Left cardiac atrium (tissue), 4 donors: ENCODE measurements around the gene TUBB2A. TPM values are rescaled to one million over a fixed set of nuclear protein-coding genes. Genes with fewer than 3 reads are reported as not detected.
A peak's percentile ranks its signal among the peaks of the same experiment; 100 is the strongest.
"Not testable (repeated sequence)": the region's sequence is repeated elsewhere in the genome, so short reads cannot be mapped to it uniquely, and the experiment has no call there.

Experiments
- ATAC-seq, 2 donors: fragments of 200-7000 bp; cut with Tn5 transposase; one replicate each; pipeline ENCODE4 v1.9.1; 2020; ENCODE audit warnings: mild to moderate bottlenecking in 2 of 2, moderate library complexity in 2 of 2
- DNase-seq: peaks from one replicate; pipeline ENCODE4 v3.0.0-alpha.2; 2020
- intact Hi-C, 2 donors: fragments of 100-400 bp; cut with DNase I; formaldehyde crosslinking; loops; one replicate each; pipeline versions ENCODE4 v1.14.1 to v1.15.1; 2022 to 2023
- total RNA-seq, 2 donors: library from RNA; stranded (reverse); fragmentation: NEBNext Ultra II Directional; extraction: Animal tissue kit (Norgen Biotek cat#: 25700); gene quantifications; one replicate each; pipeline ENCODE4 v1.2.1, GENCODE V29; 2021
- donor health status: DM: no; HTN: yes; CAD: no.
- donor health status: DM: no; HTN: yes; CAD: no; lungs with severe emphysema.
- donor health status: DM: yes; HTN: yes; CAD: no.
- donor health status: Dilated cardiomyopathy.

Gene TUBB2A
- total RNA-seq, 2 donors from 2014 or later: 43.8 to 57.8 TPM

- no peak for ATAC-seq
- intact Hi-C loops: no loop called here
Observed at GRCh38 chr6:3188262-3188661, 30.9 kb upstream of the TUBB2A start.

DNA sequence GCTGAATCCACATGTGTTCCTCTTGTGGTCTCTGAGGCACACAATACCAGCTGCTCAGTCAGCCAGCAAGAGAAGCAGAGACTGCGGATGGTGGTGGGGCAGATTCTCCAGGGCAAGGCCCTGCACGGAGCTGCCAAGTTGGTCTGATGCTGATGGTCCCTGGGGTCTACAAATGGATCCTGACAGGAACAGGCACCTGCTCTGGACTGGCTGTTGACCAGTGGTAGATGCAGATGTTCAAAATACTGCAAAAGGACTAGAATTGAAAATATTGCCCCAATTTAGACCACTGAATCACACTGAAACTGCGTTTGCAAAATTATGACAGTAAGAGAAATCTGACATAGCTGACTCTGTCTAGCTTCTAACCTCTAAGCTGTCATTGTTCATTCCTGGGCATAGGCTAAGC is 29.6 kb upstream of the TUBB2A start:
- ATAC-seq: no peak
- intact Hi-C loops: no loop called here
- no peak for DNase-seq

More at GRCh38 chr6:3188262-3188661, 30.9 kb upstream of the TUBB2A start:
- no peak for DNase-seq

- DNase-seq (no peak), ATAC-seq (no peak)
- intact Hi-C loops: no loop called here
Observed at GRCh38 chr6:3183066-3183465, 25.7 kb upstream of the TUBB2A start.

DNA sequence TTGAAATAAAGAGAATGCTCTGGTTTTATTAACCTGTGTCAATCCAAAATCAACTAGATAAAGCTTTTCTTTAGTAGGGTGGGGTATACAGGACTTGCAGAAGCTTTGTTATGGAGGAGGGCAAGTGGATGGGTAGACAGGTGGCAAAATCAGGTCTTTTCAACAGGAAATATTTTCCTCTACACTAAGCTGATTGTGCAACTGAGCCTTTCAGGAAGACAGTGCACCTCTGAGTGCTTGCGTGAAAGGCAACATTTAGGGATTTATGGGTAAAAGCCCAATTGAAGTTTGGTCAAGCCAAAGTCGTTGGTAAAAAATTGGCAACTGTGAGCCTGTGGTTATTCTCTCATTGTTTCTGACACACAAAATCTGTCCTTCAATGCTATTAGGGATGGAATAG is 23.8 kb upstream of the TUBB2A start:
- no peak for ATAC-seq
- no peak for DNase-seq
- intact Hi-C loops: no loop called here

GRCh38 chr6:3179945-3180344 is 22.6 kb upstream of the TUBB2A start:
- ATAC-seq: peak; percentile 30 to 33
- DNase-seq, intact Hi-C loops: not testable (repeated sequence)

GRCh38 chr6:3178666-3179065 is 21.3 kb upstream of the TUBB2A start:
- DNase-seq, intact Hi-C loops: not testable (repeated sequence)
- ATAC-seq: peak in 1 of 2 donors; percentile 57

DNA sequence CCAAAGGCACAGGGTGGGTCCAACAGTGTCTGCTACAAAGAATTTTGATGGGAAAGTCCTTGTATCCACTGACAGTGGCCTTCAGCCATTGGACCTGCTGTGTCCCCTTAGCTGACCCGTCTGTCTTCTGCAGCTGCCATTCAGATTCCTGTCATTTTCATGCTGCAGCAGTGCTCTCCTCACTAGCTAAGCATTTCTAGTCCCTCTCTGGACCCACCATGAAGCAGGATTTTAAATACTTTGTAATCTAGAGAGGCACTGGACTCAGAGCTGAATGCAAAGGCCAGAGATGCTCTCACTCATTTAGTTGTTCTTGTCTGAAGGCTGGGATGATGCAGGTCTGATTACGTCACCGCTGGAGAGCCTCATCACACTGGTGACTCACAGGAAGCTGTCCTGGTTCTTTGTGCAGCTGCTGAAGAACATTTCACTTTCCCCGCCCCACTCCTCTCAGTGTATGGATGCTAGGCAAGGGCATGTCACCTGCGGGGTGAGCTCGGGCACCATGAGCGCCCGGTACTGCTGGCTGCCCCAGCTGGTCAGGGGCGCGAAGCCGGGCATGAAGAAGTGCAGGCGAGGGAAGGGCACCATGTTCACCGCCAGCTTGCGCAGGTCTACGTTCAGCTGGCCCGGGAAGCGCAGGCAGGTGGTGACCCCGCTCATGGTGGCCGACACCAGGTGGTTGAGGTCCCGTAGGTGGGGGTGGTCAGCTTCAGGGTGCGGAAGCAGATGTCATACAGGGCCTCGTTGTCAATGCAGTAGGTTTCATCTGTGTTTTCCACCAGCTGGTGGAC is 19.4 kb upstream of the TUBB2A start:
- ATAC-seq: peak in 1 of 2 donors; percentile 83
- DNase-seq: peak; percentile 65
- intact Hi-C loops: no loop called here

- DNase-seq (no peak), ATAC-seq (no peak)
- intact Hi-C loops: no loop called here
Observed at GRCh38 chr6:3175715-3176402, 18.5 kb upstream of the TUBB2A start.

DNA sequence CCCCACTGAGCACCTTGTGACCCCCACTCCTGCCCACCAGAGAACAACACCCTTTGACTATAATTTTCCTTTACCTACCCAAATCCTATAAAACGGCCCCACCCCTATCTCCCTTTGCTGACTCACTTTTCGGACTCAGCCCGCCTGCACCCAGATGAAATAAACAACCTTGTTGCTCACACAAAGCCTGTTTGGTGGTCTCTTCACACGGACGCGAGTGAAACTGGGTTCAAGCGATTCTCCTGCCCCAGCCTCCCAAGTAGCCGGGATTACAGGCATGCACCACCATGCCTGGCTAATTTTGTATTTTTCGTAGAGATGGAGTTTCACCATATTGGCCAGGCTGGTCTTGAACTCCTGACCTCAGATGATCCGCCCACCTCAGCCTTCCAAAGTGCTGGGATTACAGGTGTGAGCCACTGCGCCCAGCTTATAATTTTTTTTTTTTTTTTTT is 16.3 kb upstream of the TUBB2A start:
- intact Hi-C loops, DNase-seq, ATAC-seq: not testable (repeated sequence)

GRCh38 chr6:3172789-3173188 is 15.4 kb upstream of the TUBB2A start:
- intact Hi-C loops, DNase-seq, ATAC-seq: not testable (repeated sequence)

- DNase-seq (peak; percentile 37), ATAC-seq (peak in 1 of 2 donors; percentile 81)
- intact Hi-C loops: not testable (repeated sequence)
Observed at GRCh38 chr6:3171313-3172175, 14.2 kb upstream of the TUBB2A start.

- ATAC-seq, DNase-seq, intact Hi-C loops: not testable (repeated sequence)
Observed at GRCh38 chr6:3170676-3171075, 13.3 kb upstream of the TUBB2A start.

- DNase-seq, ATAC-seq, intact Hi-C loops: not testable (repeated sequence)
Observed at GRCh38 chr6:3168046-3168445, 10.7 kb upstream of the TUBB2A start.

DNA sequence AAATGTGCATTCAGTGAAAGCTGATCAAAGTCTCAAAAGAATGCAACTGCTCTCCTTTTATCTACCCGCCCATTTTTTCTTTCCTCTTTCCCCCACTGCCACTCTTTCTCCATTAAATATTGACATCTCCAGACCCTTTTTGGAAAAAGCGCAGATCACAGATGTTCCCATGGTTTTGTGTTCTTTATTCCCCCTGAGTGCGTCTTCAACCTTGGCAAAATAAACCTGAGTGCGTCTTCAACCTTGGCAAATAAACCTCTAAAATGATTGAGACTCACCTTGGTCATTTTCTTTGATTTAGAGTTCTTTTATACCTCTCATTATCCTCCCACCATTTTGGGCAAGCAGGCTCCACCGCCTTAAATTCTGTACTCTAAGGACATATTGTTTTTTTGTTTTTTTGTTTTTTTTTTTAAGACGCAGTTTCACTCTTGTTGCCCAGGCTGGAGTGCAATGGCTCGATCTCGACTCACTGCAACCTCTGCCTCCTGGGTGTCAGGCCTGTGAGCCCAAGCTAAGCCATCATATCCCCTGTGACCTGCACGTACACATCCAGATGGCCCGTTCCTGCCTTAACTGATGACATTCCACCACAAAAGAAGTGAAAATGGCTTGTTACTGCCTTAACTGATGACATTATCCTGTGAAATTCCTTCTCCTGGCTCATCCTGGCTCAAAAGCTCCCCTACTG is 9.3 kb upstream of the TUBB2A start:
- DNase-seq, ATAC-seq, intact Hi-C loops: not testable (repeated sequence)

- intact Hi-C loops: no loop called here
- DNase-seq: no peak
- ATAC-seq: no peak
Observed at GRCh38 chr6:3165631-3166534, 8.5 kb upstream of the TUBB2A start.

DNA sequence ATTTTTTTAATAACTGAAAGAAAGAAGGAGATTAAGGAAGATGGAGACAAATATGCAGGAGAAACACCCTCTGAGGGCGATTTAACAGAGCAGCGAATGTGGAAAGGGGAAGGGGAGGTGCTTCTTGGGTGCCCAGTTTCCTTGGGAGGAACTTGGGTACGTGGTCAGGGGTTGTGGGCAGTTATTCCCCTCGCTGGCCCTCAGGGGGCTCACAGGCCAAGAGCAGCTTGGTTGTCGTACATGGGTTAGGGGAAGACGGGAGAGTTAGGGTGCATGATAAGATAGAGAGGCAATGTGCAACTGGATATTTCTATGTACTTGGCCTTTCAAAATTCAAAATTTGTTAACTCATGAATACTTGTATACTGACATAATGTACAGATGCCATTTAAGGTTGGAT is 7.0 kb upstream of the TUBB2A start:
- DNase-seq (no peak), ATAC-seq (no peak)
- intact Hi-C loops: no loop called here

- ATAC-seq (no peak), DNase-seq (no peak)
- intact Hi-C loops: no loop called here
Observed at GRCh38 chr6:3163248-3163594, 5.9 kb upstream of the TUBB2A start.
